ENCODE measurements around the gene GLS2.

GLS2 gene

DNA sequence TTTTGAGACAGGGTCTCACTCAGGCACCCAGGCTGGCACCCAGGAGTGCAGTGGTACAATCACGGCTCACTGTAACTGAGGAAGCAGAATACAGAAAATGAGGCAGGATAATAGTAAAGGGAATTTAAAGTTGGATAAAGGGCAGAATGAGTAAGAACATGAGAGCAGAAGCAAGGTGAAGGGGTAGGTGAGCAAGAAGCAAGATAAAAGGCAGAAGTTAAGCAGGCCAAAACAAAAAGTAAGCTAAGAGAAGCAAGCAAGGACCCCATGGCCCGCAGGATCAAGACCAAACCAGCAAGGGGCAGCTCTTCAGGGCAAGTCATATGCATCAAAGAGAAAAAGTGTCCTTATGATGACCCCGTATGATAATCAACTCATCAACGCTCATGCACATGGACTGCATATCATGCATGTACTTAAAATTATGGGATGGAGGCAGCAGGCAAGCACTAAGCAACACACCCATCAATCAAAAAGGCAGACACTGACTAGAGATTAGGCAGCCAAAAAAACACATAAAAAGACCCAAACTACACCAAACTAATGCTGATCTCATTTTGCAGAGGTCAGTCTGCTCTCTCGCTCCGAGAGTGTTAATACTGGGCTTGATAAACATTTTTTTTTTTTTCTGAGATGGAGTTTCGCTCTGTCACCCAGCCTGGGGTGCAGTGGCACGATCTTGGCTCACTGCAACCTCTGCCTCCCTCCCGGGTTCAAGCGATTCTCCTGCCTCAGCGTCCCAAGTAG, 50.4 kb downstream of the GLS2 start:
- no peak for DNase-seq

DNA sequence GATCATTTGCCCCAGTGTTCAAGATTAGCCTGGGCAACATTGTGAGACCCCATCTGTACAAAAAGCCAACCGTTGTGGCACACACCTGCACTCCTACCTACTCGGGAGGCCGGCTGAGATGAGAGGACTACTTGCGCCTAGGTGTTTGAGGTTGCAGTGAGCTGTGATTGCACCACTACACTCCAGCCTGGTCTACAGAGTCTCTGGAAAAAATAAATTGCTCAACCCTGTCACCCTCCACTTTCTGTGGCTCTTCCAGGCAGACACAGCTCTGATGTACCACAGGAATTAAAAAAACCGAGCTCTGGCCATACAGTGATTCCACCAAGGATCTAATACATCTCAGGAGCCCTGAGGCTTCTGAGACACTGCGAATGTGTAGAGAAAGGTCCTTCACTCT, 53.1 kb downstream of the GLS2 start:
- DNase-seq: no peak

DNA sequence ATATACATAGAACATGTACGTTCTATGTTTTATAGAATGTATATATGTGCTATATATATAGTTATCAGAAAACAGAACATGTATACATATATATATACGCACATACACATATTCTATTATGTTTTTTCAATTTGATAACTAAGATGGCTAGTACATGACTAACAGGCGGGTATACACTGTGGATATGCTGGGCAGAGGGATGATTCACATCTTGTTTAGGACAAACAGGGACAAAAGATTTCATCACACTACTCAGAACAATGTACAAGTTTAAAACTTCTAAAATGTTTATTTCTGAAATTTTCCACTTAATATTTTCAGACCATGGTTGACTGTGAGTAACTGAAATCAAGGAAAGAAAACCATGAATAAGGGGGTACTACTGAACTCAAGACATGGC, 56.1 kb downstream of the GLS2 start:
- no peak for DNase-seq

DNA sequence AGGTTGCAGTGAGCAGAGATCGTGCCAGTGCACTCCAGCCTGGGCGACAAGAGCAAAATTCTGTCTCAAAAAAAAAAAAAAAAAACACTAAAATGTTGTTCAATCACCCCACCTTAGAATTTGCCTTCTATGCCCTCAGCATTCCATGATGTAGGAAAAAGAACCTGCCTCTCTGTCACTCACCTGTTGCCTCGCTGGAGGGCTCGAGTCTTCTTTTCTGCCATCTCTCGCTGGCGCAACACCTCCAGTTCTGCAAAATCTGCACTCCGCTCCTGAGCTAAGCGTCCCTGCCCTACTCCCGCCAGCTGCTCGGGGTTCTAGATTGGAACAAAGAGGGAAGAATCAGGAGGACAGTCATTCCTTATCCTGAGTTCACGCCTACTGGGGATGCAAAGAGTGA, 56.7 kb downstream of the GLS2 start:
- DNase-seq: no peak

DNA sequence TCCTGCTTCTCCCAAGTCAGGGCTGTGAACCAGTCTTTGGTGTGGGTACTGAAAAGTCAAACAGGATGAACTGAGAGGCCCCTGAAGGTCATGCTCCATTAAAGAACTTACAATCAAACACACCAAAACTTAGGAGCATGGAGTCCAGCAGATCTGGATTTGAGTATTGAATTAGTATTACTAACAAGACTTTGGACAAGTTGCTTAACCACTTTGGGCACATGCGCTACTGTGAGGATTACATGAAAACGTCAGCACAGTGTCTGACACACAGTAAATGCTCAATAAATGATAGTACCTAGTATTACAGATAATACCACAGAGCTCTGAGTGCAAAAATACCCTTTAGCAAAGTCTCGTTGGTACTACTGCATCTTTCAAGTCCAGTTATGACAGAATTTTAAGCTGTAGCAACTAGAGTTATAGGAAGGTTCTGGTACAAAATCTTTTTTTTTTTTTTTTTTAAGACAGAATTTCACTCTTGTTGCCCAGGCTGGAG, 62.0 kb downstream of the GLS2 start:
- DNase-seq: no peak

DNA sequence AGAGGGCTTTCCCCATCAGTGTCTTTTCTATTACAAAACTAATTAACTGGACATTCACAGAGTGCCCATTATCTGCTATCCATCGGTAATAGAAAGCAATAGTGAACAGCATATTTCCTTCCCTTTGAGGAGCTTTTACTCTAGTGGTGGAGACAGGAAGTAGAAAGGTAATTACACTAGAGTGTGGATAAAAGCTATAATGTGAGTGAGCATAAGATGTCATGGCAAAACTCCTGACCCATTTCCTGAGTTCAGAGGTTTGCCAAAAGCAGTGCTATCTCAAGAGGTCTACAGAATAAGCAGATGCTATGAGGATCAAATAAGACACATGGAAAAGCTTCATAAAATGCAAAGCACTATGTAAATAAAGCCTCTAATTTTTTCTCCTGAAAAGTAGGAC, 62.8 kb downstream of the GLS2 start:
- no peak for DNase-seq

Measured in cortex of kidney (tissue), 1 donor.